ENCODE results near the gene MAJIN. TPM values are rescaled to one million over a fixed set of nuclear protein-coding genes. Genes with fewer than 3 reads are reported as not detected.

Gene MAJIN
- total and polyA plus RNA-seq, 2 experiments from 2014 or later, result not detected

DNA sequence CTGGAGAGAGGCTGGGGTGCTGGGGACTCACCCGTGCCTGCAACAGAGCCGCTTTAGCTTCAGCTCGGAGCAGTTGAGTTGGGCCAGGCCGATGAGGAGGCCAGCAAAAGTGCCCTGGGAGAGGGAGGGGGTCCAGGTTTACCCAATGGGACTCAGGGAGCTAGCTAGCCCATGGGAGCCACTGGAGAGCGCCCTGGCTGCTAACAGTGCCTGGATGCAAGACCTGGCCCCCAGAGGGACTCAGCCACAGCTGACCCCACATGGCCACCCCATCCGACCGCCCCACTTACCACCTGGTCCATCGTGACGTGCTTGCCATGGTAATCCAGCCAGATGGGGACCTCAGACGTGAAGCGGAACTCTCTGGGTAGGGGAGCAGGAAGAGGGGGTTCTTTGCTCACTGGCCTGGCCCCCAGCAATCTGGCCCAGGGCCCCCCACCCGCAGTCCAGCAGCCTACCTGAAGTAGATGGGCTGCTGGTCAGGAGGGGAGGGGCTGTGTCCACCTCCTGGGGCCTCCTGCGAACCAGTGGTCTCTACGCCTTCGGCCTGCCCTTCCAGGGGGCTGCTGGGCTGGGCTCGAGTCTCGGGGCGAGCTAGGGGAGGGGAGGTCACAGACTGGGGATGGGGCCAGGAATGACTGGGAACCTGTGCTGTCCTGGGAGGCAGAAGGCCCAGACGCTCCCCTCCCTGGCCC, 74.4 kb downstream of the MAJIN start:
- Histone ChIP-seq H3K9me3 (ENCODE audit: low read depth) (no peaks in the 10 kb centered on the region), H3K27ac (no peak overlapping the region)
- WGBS (ENCODE audit: low lambda C conversion rate, missing lambda C conversion rate), result 98% methylated on average over 14 of the region's 19 CpGs

GRCh38 chr11:64896448-64897022, 75.4 kb downstream of the MAJIN start:
- Histone ChIP-seq H3K9me2 (replicated peaks; ENCODE audit: insufficient read depth) (no peaks in the 10 kb centered on the region), H3K36me3 (replicated peaks; ENCODE audit: insufficient read depth, low read depth) (no peaks in the 10 kb centered on the region), H3K27ac (no peak overlapping the region), H3K27me3 (no peaks in the 10 kb centered on the region), H3K4me2 (no peak overlapping the region), H3K79me2 (peaks cover 16% of the 10 kb centered on the region), H3K9me3 (ENCODE audit: low read depth) (no peaks in the 10 kb centered on the region), H3K4me1 (ENCODE audit: insufficient read depth) (peaks cover 7% of the 10 kb centered on the region), H2AFZ (no peak overlapping the region), H3K4me3 (no peak overlapping the region), H4K20me1 (ENCODE audit: insufficient read depth, poor library complexity, severe bottlenecking) (no peaks in the 10 kb centered on the region)
- WGBS (ENCODE audit: low lambda C conversion rate, missing lambda C conversion rate), result 91% methylated on average over 14 of the region's 14 CpGs
- TF ChIP-seq EZH2phosphoT487 (IDR thresholded peaks at IDR 0.05; ENCODE audit: low read depth, severe bottlenecking, unreplicated experiment), result no peak
- no peak for TF ChIP-seq EZH2 (IDR thresholded peaks at IDR 0.05; ENCODE audit: borderline replicate concordance)
- TF ChIP-seq, protein P1, sequence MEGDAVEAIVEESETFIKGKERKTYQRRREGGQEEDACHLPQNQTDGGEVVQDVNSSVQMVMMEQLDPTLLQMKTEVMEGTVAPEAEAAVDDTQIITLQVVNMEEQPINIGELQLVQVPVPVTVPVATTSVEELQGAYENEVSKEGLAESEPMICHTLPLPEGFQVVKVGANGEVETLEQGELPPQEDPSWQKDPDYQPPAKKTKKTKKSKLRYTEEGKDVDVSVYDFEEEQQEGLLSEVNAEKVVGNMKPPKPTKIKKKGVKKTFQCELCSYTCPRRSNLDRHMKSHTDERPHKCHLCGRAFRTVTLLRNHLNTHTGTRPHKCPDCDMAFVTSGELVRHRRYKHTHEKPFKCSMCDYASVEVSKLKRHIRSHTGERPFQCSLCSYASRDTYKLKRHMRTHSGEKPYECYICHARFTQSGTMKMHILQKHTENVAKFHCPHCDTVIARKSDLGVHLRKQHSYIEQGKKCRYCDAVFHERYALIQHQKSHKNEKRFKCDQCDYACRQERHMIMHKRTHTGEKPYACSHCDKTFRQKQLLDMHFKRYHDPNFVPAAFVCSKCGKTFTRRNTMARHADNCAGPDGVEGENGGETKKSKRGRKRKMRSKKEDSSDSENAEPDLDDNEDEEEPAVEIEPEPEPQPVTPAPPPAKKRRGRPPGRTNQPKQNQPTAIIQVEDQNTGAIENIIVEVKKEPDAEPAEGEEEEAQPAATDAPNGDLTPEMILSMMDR (IDR thresholded peaks at IDR 0.05; ENCODE audit: poor library complexity), result no peak
- DNase-seq (ENCODE audit: low spot score), result no peak

More for the DNA sequence above, 74.4 kb downstream of the MAJIN start:
- peaks cover 7% of the 10 kb centered on the region for H3K79me2 ChIP-seq
- H4K20me1 ChIP-seq (ENCODE audit: insufficient read depth, poor library complexity, severe bottlenecking), result no peaks in the 10 kb centered on the region
- H3K9me2 ChIP-seq (replicated peaks; ENCODE audit: insufficient read depth), result no peaks in the 10 kb centered on the region
- TF ChIP-seq EZH2 (IDR thresholded peaks at IDR 0.05; ENCODE audit: borderline replicate concordance), result no peak
- TF ChIP-seq, protein P1 (IDR thresholded peaks at IDR 0.05; ENCODE audit: poor library complexity), result no peak
- TF ChIP-seq EZH2phosphoT487 (IDR thresholded peaks at IDR 0.05; ENCODE audit: low read depth, severe bottlenecking, unreplicated experiment), result no peak
- H3K27me3 ChIP-seq, result no peaks in the 10 kb centered on the region
- no peak overlapping the region for H2AFZ ChIP-seq
- H3K4me1 ChIP-seq (ENCODE audit: insufficient read depth), result peaks cover 7% of the 10 kb centered on the region
- DNase-seq (ENCODE audit: low spot score), result no peak
- H3K4me2 ChIP-seq, result no peak overlapping the region
- H3K4me3 ChIP-seq, result no peak overlapping the region
- no peaks in the 10 kb centered on the region for H3K36me3 ChIP-seq (replicated peaks; ENCODE audit: insufficient read depth, low read depth)

DNA sequence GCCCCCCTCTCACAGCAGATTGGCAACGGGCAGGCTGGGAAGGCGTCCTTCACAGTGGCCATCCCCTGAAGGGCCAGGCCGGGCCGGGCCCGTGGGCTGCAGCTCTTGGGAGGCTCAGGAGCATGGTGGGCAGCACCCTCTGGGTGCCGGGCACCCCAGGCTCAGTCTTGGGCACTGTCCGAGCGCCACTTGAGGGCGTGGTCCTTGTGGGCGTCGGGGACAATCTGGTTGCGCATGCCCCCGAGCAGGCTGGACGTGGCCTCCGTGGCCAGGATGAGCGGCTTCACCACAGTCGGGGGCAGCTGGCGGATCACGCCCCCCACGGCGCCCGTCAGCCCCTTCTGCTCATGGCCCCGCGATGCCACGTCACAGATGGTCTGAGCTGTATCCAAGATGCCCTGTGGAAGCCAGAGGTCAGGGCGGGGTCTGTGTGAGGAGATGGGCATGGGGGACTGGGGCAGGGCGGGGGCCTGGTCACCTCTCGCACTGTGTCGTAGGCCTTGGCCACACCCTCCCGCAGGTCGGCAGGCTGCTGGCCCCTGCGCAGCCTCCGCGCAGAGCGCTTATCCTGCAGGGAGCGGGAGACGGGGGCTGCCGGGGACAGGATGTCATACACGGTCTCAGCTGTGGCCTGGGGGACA, 77.0 kb downstream of the MAJIN start:
- H3K27me3 ChIP-seq, result no peaks in the 10 kb centered on the region
- H3K9me3 ChIP-seq (ENCODE audit: low read depth), result no peaks in the 10 kb centered on the region
- TF ChIP-seq EZH2phosphoT487 (IDR thresholded peaks at IDR 0.05; ENCODE audit: low read depth, severe bottlenecking, unreplicated experiment) (no peak), EZH2 (IDR thresholded peaks at IDR 0.05; ENCODE audit: borderline replicate concordance) (no peak)
- TF ChIP-seq, protein P1 (IDR thresholded peaks at IDR 0.05; ENCODE audit: poor library complexity), result no peak
- DNase-seq (ENCODE audit: low spot score), result no peak
- H4K20me1 ChIP-seq (ENCODE audit: insufficient read depth, poor library complexity, severe bottlenecking), result no peaks in the 10 kb centered on the region
- no peaks in the 10 kb centered on the region for H3K9me2 ChIP-seq (replicated peaks; ENCODE audit: insufficient read depth)
- H3K36me3 ChIP-seq (replicated peaks; ENCODE audit: insufficient read depth, low read depth), result no peaks in the 10 kb centered on the region
- peaks cover 9% of the 10 kb centered on the region for H3K4me1 ChIP-seq (ENCODE audit: insufficient read depth)
- peaks cover 24% of the 10 kb centered on the region for H3K79me2 ChIP-seq
- no peak overlapping the region for H2AFZ ChIP-seq
- no peak overlapping the region for H3K27ac ChIP-seq
- H3K4me3 ChIP-seq, result no peak overlapping the region
- 96% methylated on average over 21 of the region's 39 CpGs for WGBS (ENCODE audit: low lambda C conversion rate, missing lambda C conversion rate)
- H3K4me2 ChIP-seq, result no peak overlapping the region

Measured in hepatocyte (in vitro differentiated cells).